ENCODE measurements around the gene JAKMIP1. TPM values are rescaled to one million over a fixed set of nuclear protein-coding genes. Genes with fewer than 3 reads are reported as not detected.

The JAKMIP1 gene
- total RNA-seq, 1 experiment from 2014 or later = not detected

- Mint-ChIP-seq H3K9me3 (ENCODE audit: low read depth, unreplicated experiment) (no peaks in the 10 kb centered on the region), H3K27me3 (ENCODE audit: unreplicated experiment) (no peaks in the 10 kb centered on the region), H3K4me1 (ENCODE audit: low read depth, unreplicated experiment) (no peaks in the 10 kb centered on the region), H3K36me3 (ENCODE audit: insufficient read depth, unreplicated experiment) (no peaks in the 10 kb centered on the region), H3K4me3 (ENCODE audit: low read depth, unreplicated experiment) (no peak overlapping the region), H3K27ac (ENCODE audit: unreplicated experiment) (no peak overlapping the region)
- intact Hi-C loops (cut with micrococcal nuclease; ENCODE audit: unreplicated experiment) = no loop called here
- BruUV-seq (replicated peaks) = no TSS peak
- DNase-seq = no peak
- CTCF ChIA-PET = no interaction called here
- TF ChIP-seq, protein P1, sequence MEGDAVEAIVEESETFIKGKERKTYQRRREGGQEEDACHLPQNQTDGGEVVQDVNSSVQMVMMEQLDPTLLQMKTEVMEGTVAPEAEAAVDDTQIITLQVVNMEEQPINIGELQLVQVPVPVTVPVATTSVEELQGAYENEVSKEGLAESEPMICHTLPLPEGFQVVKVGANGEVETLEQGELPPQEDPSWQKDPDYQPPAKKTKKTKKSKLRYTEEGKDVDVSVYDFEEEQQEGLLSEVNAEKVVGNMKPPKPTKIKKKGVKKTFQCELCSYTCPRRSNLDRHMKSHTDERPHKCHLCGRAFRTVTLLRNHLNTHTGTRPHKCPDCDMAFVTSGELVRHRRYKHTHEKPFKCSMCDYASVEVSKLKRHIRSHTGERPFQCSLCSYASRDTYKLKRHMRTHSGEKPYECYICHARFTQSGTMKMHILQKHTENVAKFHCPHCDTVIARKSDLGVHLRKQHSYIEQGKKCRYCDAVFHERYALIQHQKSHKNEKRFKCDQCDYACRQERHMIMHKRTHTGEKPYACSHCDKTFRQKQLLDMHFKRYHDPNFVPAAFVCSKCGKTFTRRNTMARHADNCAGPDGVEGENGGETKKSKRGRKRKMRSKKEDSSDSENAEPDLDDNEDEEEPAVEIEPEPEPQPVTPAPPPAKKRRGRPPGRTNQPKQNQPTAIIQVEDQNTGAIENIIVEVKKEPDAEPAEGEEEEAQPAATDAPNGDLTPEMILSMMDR (IDR thresholded peaks at IDR 0.05; ENCODE audit: unreplicated experiment) = no peak
Observed at GRCh38 chr4:6123541-6123940, 76.8 kb downstream of the JAKMIP1 start.

GRCh38 chr4:6123116-6123515 lies 77.2 kb downstream of the JAKMIP1 start:
- BruUV-seq (replicated peaks) = no TSS peak
- Mint-ChIP-seq H3K27me3 (ENCODE audit: unreplicated experiment) (no peaks in the 10 kb centered on the region), H3K27ac (ENCODE audit: unreplicated experiment) (no peak overlapping the region), H3K4me1 (ENCODE audit: low read depth, unreplicated experiment) (no peaks in the 10 kb centered on the region), H3K4me3 (ENCODE audit: low read depth, unreplicated experiment) (no peak overlapping the region), H3K9me3 (ENCODE audit: low read depth, unreplicated experiment) (no peaks in the 10 kb centered on the region), H3K36me3 (ENCODE audit: insufficient read depth, unreplicated experiment) (no peaks in the 10 kb centered on the region)
- intact Hi-C loops (cut with micrococcal nuclease; ENCODE audit: unreplicated experiment) = no loop called here
- TF ChIP-seq, protein P1 (IDR thresholded peaks at IDR 0.05; ENCODE audit: unreplicated experiment) = no peak
- CTCF ChIA-PET = no interaction called here
- no peak for DNase-seq

DNA sequence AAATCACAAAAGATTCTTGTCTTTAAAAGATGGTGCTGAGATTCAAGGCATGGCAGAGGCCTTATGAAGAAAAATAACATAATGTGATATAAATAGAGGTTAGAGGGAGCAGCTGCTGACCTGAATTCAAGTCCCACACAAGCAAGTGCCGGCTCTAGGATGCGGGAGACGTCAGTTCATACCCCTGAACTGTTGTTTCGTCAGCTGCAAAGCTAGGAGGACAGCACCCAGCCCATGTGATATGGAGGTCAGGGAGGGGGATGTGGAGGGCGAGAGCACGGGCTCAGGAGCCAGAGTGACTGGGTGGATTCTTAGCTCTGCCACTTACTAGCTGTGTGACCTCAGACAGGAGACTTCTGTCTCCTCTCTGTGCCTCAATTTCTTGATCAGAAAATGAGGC lies 77.9 kb downstream of the JAKMIP1 start:
- CTCF ChIA-PET = no interaction called here
- Mint-ChIP-seq H3K9me3 (ENCODE audit: low read depth, unreplicated experiment) (no peaks in the 10 kb centered on the region), H3K36me3 (ENCODE audit: insufficient read depth, unreplicated experiment) (no peaks in the 10 kb centered on the region), H3K27me3 (ENCODE audit: unreplicated experiment) (no peaks in the 10 kb centered on the region), H3K27ac (ENCODE audit: unreplicated experiment) (no peak overlapping the region), H3K4me3 (ENCODE audit: low read depth, unreplicated experiment) (no peak overlapping the region), H3K4me1 (ENCODE audit: low read depth, unreplicated experiment) (no peaks in the 10 kb centered on the region)
- no peak for DNase-seq
- BruUV-seq (replicated peaks) = no TSS peak
- TF ChIP-seq, protein P1 (IDR thresholded peaks at IDR 0.05; ENCODE audit: unreplicated experiment) = no peak
- intact Hi-C loops (cut with micrococcal nuclease; ENCODE audit: unreplicated experiment) = no loop called here

- CTCF ChIA-PET = no interaction called here
- H3K36me3 Mint-ChIP-seq (ENCODE audit: insufficient read depth, unreplicated experiment) = no peaks in the 10 kb centered on the region
- H3K4me1 Mint-ChIP-seq (ENCODE audit: low read depth, unreplicated experiment) = no peaks in the 10 kb centered on the region
- no peak overlapping the region for H3K27ac Mint-ChIP-seq (ENCODE audit: unreplicated experiment)
- DNase-seq = no peak
- intact Hi-C loops (cut with micrococcal nuclease; ENCODE audit: unreplicated experiment) = no loop called here
- no TSS peak for BruUV-seq (replicated peaks)
- no peaks in the 10 kb centered on the region for H3K9me3 Mint-ChIP-seq (ENCODE audit: low read depth, unreplicated experiment)
- TF ChIP-seq, protein P1 (IDR thresholded peaks at IDR 0.05; ENCODE audit: unreplicated experiment) = no peak
- H3K4me3 Mint-ChIP-seq (ENCODE audit: low read depth, unreplicated experiment) = no peak overlapping the region
- H3K27me3 Mint-ChIP-seq (ENCODE audit: unreplicated experiment) = no peaks in the 10 kb centered on the region
Observed at GRCh38 chr4:6121941-6122340, 78.4 kb downstream of the JAKMIP1 start.

Measured in Calu3 (cell line).